HG03571 (cell line): Measurements from ENCODE around the gene UBE2R2.
"Not testable (repeated sequence)": the region's sequence is repeated elsewhere in the genome, so short reads cannot be mapped to it uniquely, and the experiment has no call there.

ENCODE experiments used
- ATAC-seq: cut with Tn5 transposase; IDR thresholded peaks from one replicate; pipeline ENCODE4 v1.9.1; 2021; ENCODE audit not compliant: unreplicated experiment

UBE2R2 gene, protein sequence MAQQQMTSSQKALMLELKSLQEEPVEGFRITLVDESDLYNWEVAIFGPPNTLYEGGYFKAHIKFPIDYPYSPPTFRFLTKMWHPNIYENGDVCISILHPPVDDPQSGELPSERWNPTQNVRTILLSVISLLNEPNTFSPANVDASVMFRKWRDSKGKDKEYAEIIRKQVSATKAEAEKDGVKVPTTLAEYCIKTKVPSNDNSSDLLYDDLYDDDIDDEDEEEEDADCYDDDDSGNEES

DNA sequence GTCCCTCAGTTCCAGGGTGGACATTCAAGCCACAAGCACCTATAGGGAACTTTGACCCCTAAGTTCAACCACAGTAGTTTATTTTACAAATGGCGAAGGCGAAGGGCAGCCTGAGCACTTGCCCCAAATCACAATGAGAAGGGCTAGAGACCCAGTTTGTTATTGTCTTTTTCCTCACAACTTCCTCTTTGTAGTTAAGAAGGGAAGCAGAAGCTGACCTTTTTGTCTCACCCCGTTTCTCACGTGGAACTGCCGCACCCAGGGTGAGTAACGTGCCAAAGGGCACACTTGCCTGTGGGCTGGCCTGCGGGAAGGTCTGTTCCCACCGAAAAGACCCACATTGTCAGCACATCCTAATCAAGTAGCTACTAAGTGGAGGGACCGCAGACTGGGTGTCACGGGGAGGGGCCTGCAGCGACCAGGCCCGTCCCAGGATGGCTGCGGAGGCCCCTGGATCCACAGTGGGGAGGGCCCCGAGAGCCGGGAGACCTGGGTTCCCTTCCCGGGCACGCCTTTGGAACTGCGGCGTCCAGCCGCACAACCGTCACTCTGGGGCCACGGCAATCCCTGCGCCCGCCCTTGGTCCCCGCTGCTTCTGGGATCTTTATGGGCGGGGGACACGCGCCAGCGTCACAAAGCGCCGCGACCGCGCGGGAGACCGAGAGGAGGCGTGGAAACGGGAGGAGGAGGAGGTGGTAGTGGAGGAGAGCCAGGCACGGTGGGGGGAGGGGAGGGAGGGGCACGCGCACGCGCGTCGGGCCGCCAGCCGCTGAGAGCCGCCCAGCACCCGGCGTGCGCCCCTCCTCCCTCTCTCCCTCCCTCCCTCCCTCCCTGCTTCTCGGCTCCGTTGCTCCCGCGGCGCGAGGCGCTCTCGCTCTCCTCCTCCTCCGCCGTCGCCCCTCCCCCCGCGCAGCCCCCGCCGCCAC is at the start of gene UBE2R2:
UBE2R2 (plus strand) TSS at position 834 of the 926 bp plus-strand sequence. CDS start 598 bp downstream, outside the sequence.
- peak; percentile 48 for ATAC-seq

DNA sequence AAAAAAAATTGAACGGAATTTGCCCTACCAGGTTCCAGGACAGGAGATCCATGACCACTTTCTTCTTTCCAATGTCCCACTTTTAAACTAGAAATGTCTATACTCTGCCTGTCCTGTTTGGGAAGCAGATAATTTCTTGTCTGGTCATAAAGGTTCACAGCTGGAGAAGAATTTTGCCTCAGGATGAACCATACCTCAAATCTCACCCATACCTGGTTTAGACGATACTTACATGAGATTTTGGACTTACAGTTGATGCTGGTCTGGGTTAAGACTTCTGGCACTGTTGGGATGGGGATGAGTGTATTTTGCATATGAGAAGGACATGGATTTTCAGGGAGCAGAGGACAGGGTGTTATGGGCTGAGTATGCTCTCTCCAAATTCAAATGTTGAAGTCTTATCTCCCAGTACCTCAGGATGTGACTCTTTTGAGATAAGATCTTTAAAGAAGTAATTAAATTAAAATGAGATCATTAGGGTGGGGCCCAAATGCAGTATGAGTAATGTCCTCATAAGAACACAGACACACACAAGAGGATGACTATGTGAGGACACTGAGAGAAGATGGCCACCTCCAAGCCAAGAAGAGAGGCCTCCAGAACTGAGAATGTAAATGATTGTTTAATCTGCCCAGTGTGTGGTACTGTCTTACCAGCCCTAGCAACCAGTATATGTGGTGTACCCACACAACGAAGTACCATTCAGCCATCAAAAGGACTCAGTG is 46.6 kb upstream of the UBE2R2 start:
- not testable (repeated sequence) for ATAC-seq

DNA sequence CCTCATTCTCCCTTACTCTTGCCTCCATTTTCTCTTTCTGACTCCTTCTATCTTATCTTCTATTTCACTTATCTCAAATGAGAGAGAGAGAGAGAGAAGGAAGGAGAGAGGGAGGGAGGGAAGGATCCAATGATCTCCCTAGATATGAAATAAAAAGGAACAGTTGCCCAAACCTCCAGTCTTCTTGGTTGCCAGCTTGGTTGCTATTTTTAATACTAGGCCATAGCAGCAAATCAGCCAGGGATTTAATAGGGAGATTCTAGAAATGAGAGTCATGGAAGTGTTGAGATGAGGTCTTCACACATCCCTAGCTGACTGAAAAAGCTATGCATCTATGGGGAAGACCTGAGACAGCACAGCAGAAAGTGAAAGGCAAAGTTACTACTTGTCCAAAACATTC is 43.8 kb upstream of the UBE2R2 start:
- not testable (repeated sequence) for ATAC-seq

DNA sequence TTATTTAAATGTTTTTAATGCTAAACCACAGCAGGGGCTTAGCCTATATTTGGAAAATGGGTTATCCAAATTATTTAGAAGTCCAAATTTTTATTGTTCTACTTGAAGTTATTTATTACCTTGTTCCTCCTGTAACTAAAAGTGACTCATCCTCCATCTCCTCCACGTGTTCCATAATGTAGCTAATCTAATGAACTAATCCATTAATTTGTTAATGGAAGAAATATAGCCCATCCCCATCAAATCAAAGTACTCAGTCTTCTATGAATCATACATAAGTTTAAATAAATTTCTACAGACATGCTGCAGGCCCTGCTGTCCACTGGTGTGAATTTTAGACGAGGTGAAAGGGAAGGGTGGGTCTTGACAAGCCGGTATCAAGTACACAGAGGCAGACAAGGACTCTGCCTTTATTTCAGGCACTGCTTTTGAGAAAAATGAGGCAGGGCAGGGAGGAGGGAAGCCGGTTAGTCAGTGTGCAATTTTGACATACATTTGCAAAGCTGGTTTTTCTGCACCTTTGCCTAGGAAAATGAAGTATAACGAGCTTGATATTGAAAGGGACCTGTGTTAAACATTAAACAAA is 42.8 kb upstream of the UBE2R2 start:
- ATAC-seq: not testable (repeated sequence)

DNA sequence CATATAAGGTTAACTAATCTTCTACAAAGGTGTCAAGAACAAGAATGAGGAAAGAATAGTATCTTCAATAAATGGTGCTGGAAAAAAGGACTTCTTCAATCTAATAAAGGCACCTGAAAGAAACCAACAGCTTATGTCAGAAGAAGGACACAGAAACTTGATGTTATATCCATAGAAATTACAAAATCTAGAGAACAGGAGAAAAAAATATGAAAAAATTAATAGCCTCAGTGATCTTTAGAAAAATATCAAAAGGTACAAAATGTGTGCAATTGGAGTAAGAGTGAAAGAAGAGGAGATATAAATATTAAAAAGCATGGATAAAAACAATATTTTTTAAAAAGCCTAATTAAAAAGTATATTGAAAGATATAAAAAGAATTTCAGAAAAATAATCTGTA is 40.4 kb upstream of the UBE2R2 start:
- no peak for ATAC-seq

DNA sequence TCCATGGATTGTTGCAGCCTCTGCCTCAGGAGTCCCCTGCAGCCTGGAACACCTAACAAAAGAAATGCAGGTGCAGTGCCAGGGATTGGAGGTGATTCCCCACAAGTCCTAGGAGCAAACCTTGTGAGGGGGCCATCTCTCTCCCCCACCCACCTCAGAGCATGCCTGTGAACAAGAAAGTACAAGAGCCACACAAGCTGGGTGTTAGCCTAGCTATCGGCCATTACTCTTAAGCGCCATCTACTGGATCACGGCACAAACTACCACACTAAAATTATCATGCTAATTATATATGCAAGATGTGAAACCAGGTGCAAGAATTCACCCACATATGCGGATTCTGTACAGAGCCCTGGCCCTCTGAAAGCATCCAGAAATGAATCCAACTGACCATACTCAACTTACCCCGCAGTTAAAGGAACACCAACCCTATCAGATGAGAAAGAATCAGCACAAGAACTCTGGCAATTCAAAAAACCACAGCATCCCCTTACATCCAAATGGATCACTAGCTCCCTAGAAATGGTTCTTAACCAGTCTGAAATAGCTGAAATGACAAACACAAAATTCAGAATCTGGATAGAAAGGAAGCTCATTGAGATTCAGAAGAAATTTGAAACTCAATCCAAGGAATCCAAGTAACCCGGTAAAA is 38.1 kb upstream of the UBE2R2 start:
- no peak for ATAC-seq

DNA sequence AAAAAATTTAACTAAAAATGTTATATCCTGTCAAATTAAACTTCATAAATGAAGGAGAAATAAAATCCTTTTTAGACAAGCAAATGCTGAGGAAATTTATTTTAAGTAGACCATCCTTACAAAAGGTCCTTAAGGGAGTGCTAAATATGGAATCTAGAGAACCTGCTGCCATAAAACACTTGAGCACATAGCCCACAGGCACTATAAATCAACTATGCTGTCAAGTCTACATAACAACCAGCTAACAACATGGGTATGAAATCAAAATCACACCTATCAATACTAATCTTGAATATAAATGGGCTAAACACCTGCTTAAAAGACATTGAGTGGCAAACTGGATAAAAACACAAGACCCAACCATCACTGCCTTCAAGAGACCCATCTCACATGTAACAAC is 36.7 kb upstream of the UBE2R2 start:
- ATAC-seq: no peak

DNA sequence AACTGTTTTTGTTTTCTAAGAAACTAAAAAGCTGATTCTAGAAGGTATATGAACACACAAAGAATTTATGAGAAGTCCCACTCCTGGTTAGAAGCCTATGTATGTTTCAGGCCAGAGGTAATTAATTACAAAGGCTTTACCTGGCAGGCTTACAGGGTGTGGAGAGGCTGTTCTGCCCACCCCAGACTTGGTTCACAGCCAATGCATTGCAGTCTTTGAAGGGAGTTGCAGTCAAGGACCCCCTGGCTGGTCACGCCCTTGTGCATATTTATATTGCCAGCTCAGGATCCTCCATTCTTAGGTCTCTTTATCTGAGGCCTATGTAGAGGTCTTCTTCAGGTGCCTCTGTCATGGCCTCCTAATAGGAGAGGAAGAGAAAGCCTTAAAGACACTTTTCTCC is 35.2 kb upstream of the UBE2R2 start:
- ATAC-seq: no peak

DNA sequence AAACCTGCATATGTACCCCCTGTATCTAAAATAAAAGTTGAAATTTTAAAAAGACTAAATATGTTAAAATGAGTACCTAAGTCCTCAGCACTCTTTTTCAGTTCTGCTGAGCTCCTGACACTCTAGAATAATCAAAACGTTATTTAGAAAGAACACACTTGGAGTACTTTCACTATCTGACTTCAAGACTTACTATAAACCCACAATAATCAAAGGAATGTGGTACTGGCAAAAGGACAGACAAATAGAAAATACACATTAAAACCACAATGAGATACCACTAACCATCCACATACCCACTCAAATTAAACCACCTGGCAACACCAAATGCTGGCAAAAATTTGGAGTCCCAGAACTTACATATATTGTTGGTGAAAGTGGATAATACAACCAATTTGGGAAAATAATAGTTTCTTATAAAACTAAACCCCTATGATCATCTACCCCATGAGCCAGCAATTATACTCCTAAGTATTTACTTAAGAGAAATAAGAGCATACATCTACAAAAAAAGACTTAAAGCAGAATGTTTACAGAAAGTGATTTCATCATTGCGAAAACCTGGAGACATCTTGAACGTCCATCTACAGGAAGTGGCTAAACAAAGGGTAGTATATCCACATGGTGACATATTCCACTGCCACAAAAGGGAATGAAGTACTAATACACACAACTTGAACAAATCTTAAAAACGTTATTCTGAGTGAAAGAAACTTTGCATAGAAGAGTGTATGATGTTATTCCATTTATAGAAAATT is 34.4 kb upstream of the UBE2R2 start:
- no peak for ATAC-seq

DNA sequence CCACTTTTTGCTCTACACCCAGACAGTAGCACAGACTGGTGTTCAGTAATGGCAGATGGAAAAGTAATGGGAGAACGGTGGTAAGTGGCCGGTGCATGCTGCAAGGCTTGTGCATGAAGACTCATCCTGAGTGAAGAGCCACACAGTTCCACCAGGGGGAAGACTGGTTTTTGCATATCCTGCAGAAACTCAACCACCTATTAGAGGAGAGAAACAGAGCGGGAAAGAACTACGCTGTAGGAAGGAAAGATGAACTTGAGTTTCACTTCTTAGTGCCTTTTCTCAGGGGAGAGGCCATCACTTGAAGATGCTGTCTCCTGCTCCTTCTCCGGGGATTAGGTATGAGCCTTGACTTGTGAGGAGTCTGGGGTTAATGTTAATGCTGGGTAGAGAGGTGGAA is 31.0 kb upstream of the UBE2R2 start:
- no peak for ATAC-seq

DNA sequence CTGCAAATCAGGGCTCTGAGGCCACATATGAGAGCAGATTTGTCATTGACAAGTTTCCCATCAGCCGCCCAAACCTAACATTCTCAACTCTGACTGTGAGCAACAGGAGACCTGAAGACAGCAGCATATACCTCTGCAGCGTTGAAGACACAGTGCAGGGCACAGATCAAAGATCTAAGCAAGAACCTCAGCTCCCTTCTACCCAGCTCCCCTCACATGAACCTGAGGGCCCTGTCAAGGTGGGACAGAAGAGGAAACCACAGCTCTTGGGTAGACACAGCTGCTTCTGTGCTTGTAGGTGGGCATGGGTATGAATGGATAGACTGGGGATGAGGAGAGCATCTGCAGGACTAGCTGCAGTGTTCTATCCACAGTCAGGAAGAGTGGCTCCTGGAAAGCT is 30.3 kb upstream of the UBE2R2 start:
- no peak for ATAC-seq

DNA sequence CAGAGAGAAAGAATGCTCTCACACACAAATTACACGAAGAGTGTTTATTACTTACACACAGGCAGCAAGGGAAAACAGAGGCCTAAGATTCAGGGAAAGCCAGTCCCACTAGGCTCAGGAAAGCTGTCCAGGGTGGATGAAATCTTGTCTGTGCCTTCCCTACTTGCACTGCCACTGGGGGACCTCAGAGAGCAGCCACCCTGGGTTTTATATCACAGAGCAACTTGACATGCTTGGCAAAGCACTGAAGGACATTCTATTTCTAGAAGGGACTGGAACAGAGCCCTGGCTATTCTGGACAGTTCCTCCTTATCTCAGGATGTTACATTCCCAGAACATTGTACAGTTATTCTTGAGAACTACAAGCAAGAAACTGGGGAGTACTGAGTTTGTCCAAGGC is 29.1 kb upstream of the UBE2R2 start:
- ATAC-seq: no peak

DNA sequence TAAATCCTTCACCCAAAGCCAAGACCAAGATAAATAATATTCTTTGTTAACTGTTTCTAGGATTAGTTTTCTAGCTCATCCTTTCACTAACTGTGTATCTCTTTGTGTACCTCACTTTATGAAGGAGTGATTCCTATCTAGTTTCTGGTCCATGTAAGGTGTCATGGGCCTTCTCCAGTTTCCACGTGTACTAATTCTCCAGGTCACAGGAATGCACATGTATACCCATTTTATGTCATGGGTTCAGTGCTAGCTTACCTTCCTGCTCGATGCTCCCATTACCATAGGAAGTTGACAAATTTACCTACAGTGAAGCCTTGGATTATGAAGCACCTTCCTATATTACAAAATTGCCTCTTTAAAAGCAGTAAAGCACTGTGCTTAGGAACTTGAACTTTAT is 27.5 kb upstream of the UBE2R2 start:
- not testable (repeated sequence) for ATAC-seq

DNA sequence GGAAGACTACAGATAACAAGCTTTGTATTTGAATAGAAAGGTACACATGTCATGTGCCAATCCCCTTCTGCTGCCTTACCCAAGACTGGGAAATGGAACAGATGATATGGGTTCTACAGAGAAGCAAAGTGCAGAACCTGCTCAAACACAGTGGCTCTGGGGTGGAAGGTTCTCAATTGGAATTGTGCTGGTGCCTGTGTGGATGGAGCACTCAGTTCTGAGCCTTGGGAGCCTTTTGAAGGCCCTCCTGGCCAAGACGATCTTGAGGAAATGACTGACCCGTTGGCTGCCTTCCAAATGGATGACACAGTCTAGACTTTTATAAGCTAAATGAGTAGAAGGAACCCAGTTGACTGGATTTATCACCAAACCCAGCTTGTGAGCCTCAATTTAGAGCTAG is 25.8 kb upstream of the UBE2R2 start:
- no peak for ATAC-seq

DNA sequence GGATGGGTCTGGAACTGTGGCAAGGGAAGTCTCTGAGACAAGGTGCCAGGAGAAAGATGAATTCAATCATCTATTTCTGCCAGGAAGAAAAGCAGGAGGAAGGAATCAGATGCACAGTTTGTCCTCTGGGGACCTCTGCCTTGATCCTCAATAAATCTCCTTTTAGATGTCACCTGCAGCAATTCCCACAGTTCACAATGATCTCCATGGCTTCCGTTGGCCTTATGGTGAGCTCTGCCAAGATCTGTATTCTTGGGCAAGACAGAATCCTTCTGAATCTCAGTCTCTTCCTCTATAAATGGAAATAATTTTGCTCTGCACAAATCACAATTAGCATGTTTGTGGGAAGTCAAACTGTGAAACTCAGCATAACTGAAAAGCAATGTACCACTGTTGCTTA is 23.5 kb upstream of the UBE2R2 start:
- not testable (repeated sequence) for ATAC-seq

DNA sequence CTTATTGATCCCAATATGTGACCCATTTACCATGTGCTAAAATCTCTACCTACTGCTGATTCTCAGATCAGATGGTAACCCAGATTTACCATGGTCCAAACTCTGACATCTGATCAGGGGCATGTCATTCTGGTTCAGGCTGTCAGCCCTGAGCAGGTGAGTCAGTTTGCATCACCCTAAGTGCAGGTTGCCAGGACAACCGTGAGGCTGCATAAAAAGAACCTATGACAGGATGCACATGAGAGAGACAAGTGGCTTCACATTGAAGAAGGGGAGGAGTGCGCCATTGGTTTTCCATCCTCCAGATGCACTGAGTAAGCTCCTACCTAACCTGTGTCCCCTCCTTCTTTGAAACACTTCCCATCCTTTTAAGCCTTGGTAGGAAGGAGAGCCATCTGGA is 22.4 kb upstream of the UBE2R2 start:
- ATAC-seq: no peak

DNA sequence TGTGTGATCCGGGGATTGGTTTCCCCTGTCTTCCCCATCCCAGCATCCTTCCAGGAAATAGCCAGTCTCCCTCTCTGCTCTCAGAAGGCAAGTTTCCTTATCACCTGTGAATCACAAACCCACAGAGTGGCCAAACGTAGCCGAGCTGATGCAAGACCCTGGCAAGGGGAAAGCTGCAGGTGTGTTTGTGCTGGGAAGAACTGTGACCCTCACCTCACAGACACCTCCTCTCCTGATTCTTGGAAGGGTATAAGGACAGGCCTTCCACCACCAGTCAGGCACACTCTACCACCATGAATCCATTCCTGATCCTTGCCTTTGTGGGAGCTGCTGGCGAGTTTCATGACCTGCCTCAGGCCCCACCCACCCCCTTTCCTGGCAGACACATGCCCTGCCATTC is 21.7 kb upstream of the UBE2R2 start, which contains the start of gene PRSS3:
PRSS3 (plus strand) TSS at position 281 of the 400 bp plus-strand sequence; CDS start at position 294, 13 bp downstream.
- no peak for ATAC-seq

DNA sequence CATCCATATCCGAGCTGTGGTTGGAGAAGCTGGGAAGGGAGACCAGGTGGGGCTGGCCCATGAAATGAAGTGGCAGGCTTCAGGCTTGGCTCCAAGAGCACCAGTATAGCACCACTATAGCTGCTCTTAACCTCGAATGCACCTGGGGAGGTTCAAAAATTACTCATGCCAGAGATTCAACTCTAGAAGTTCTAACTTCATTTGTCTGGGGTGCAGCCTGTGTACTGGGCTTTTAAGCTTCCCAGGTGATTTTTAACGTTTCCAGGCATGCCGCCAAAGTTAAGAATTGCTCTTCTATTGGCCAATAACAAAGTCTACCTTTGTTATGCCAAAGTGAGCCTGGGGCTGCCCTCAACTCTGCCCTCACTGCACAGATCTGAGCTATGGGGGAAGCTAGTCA is 21.1 kb upstream of the UBE2R2 start:
- no peak for ATAC-seq

DNA sequence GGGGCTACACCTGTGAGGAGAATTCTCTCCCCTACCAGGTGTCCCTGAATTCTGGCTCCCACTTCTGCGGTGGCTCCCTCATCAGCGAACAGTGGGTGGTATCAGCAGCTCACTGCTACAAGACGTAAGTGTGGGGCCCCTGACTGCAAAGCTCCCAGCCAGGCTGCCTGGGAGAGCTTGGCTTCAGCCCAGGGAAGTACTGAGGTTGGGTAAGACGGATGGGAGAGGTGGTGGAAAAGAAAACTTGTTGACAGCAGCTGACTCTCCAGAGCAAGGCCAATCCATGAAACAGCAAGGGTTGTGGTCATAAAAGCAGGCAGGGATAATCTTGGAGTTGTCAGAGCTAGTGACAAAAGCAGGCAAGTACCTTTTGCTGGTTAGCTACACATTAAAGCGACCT is 20.3 kb upstream of the UBE2R2 start:
- ATAC-seq: not testable (repeated sequence)

DNA sequence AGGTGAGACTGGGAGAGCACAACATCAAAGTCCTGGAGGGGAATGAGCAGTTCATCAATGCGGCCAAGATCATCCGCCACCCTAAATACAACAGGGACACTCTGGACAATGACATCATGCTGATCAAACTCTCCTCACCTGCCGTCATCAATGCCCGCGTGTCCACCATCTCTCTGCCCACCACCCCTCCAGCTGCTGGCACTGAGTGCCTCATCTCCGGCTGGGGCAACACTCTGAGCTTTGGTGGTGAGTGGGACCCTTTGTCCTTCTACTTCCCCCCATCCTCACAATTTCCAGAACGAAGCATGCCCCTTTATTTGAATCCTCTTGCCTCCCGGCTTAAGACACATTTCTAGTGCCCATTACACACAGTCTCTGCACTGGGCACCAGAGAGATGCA is 19.1 kb upstream of the UBE2R2 start:
- ATAC-seq: no peak
